AG09319 (cell line): ENCODE results near the gene RPTOR.

Experiments used
- DNase-seq: peaks from one replicate; pipeline ENCODE4 v3.0.0-alpha.2; 2010; ENCODE audit warnings: low read depth; ENCODE audit errors: extremely low read depth
- TF ChIP-seq, protein P1 (sequence below): IDR thresholded peaks from 2 replicates; pipeline ENCODE4 v1.5.1; 2011; ENCODE audit warnings: low read depth, mild to moderate bottlenecking, inconsistent platforms, low read length, moderate library complexity

RPTOR gene

GRCh38 chr17:80960037-80960796 lies 415.6 kb downstream of the RPTOR start:
- TF ChIP-seq, protein P1, sequence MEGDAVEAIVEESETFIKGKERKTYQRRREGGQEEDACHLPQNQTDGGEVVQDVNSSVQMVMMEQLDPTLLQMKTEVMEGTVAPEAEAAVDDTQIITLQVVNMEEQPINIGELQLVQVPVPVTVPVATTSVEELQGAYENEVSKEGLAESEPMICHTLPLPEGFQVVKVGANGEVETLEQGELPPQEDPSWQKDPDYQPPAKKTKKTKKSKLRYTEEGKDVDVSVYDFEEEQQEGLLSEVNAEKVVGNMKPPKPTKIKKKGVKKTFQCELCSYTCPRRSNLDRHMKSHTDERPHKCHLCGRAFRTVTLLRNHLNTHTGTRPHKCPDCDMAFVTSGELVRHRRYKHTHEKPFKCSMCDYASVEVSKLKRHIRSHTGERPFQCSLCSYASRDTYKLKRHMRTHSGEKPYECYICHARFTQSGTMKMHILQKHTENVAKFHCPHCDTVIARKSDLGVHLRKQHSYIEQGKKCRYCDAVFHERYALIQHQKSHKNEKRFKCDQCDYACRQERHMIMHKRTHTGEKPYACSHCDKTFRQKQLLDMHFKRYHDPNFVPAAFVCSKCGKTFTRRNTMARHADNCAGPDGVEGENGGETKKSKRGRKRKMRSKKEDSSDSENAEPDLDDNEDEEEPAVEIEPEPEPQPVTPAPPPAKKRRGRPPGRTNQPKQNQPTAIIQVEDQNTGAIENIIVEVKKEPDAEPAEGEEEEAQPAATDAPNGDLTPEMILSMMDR: no peak
- DNase-seq: no peak

GRCh38 chr17:80960797-80961452 lies 416.3 kb downstream of the RPTOR start:
- TF ChIP-seq, protein P1: no peak
- no peak for DNase-seq

- TF ChIP-seq, protein P1: no peak
These were observed 417.1 kb downstream of the RPTOR start for GRCh38 chr17:80961541-80962330.

DNA sequence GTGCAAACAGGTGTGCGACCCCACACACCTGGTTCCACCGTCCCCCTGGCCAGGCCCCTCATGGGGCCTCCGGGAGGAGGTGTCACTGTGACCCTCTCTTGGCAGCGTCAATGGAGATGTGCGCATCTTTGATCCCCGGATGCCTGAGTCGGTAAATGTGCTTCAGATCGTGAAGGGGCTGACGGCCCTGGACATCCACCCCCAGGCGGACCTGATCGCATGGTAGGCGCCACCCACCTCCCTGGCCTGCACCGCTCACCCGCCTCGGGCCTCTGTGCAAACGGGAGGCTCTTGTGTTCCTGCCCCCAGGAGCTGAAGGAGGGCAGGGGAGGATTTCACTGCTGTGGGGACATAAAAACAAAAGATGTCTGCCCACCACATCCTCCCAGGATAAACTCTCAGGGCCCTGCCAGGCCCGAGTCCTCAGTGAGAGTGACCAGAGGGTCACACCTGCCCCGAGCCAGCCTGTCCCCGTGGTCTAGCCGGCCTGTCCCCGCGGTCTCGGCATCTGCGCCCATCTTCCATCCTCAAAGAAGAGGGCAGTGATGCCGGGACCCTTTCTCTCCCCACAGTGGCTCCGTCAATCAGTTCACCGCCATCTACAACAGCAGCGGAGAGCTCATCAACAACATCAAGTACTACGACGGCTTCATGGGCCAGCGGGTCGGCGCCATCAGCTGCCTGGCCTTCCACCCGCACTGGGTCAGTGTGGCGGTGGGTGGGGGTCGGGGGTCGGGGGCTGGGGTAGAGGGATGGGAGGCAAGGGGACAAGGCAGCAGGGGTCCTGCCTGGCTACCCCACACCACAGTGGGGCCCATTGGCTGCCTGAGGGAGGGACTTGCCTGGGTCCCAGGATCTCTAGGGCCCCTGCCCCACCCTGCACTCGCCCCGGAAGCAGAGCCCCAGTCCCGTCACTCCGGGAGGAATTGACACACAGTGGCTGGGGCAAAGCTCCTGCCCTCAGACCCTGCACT lies 418.0 kb downstream of the RPTOR start:
- no peak for DNase-seq
- TF ChIP-seq, protein P1: no peak

More at GRCh38 chr17:80961541-80962330, 417.1 kb downstream of the RPTOR start:
- no peak for DNase-seq

- TF ChIP-seq, protein P1: no peak
- DNase-seq: no peak
These were observed 419.3 kb downstream of the RPTOR start for GRCh38 chr17:80963812-80964543.

DNA sequence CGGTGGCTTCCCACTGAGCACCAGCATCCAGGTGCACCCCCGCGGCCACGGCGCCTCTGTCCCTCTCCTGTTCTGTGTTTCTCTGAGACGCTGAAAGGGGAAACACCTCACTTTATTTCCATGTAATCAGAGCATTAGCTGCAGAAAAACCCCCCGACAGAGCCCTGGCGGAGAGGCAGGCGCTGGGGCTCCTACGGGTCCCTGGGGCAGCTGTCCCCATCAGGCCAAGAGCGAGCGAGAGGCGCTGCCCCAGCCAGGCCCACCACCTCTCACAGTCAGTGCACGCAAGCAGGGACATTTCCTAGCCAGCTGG lies 419.9 kb downstream of the RPTOR start:
- DNase-seq: no peak
- TF ChIP-seq, protein P1: no peak
